ENCODE results near the gene VAMP3.

The VAMP3 gene

GRCh38 chr1:7780976-7781375 lies 9.9 kb downstream of the VAMP3 start:
- TF ChIP-seq SUZ12 (IDR thresholded peaks at IDR 0.05; ENCODE audit: extremely low read depth, insufficient read depth, insufficient read length) (no peak), YY1 (IDR thresholded peaks at IDR 0.05; ENCODE audit: insufficient read depth, insufficient read length) (no peak), ZNF274 (IDR thresholded peaks at IDR 0.05; ENCODE audit: low read depth, low read length) (no peak)
- no peak for DNase-seq (ENCODE audit: low read depth, low spot score)
- Histone ChIP-seq H3K9me3 (ENCODE audit: insufficient read depth, low read length) (no peaks in the 10 kb centered on the region; the same call in 1 of the 2 replicates), H3K4me1 (ENCODE audit: insufficient read depth, insufficient read length) (no peaks in the 10 kb centered on the region), H3K9ac (ENCODE audit: insufficient read length, low read depth) (no peak overlapping the region), H3K4me3 (ENCODE audit: insufficient read length, low read depth) (no peak overlapping the region), H3K36me3 (ENCODE audit: insufficient read depth, insufficient read length, low read length) (peaks cover 41% of the 10 kb centered on the region), H3K27me3 (ENCODE audit: insufficient read depth, insufficient read length) (peaks cover 5% of the 10 kb centered on the region)

- DNase-seq (ENCODE audit: low read depth, low spot score), result no peak
- Histone ChIP-seq H3K4me1 (ENCODE audit: insufficient read depth, insufficient read length) (no peaks in the 10 kb centered on the region), H3K9me3 (ENCODE audit: insufficient read depth, low read length) (no peaks in the 10 kb centered on the region; the same call in 1 of the 2 replicates), H3K27me3 (ENCODE audit: insufficient read depth, insufficient read length) (peaks cover 5% of the 10 kb centered on the region), H3K9ac (ENCODE audit: insufficient read length, low read depth) (no peak overlapping the region), H3K36me3 (ENCODE audit: insufficient read depth, insufficient read length, low read length) (peaks cover 41% of the 10 kb centered on the region), H3K4me3 (ENCODE audit: insufficient read length, low read depth) (no peak overlapping the region)
- TF ChIP-seq SUZ12 (IDR thresholded peaks at IDR 0.05; ENCODE audit: extremely low read depth, insufficient read depth, insufficient read length) (no peak), ZNF274 (IDR thresholded peaks at IDR 0.05; ENCODE audit: low read depth, low read length) (no peak), YY1 (IDR thresholded peaks at IDR 0.05; ENCODE audit: insufficient read depth, insufficient read length) (no peak)
Measured at GRCh38 chr1:7781501-7781900, 10.4 kb downstream of the VAMP3 start.

- Histone ChIP-seq H3K36me3 (ENCODE audit: insufficient read depth, insufficient read length, low read length) (peaks cover 41% of the 10 kb centered on the region), H3K27me3 (ENCODE audit: insufficient read depth, insufficient read length) (peaks cover 5% of the 10 kb centered on the region), H3K9me3 (ENCODE audit: insufficient read depth, low read length) (no peaks in the 10 kb centered on the region; the same call in 1 of the 2 replicates), H3K4me3 (ENCODE audit: insufficient read length, low read depth) (no peak overlapping the region), H3K4me1 (ENCODE audit: insufficient read depth, insufficient read length) (no peaks in the 10 kb centered on the region), H3K9ac (ENCODE audit: insufficient read length, low read depth) (no peak overlapping the region)
- TF ChIP-seq YY1 (IDR thresholded peaks at IDR 0.05; ENCODE audit: insufficient read depth, insufficient read length) (no peak), ZNF274 (IDR thresholded peaks at IDR 0.05; ENCODE audit: low read depth, low read length) (no peak), SUZ12 (IDR thresholded peaks at IDR 0.05; ENCODE audit: extremely low read depth, insufficient read depth, insufficient read length) (no peak)
- no peak for DNase-seq (ENCODE audit: low read depth, low spot score)
Measured at GRCh38 chr1:7781923-7782495, 10.9 kb downstream of the VAMP3 start.

- peaks cover 30% of the 10 kb centered on the region for H3K36me3 ChIP-seq (ENCODE audit: insufficient read depth, insufficient read length, low read length)
- H3K4me3 ChIP-seq (ENCODE audit: insufficient read length, low read depth), result peak overlapping the region; percentile 21
- DNase-seq (ENCODE audit: low read depth, low spot score), result no peak
- no peaks in the 10 kb centered on the region for H3K4me1 ChIP-seq (ENCODE audit: insufficient read depth, insufficient read length)
- TF ChIP-seq SUZ12 (IDR thresholded peaks at IDR 0.05; ENCODE audit: extremely low read depth, insufficient read depth, insufficient read length) (no peak), YY1 (IDR thresholded peaks at IDR 0.05; ENCODE audit: insufficient read depth, insufficient read length) (no peak), ZNF274 (IDR thresholded peaks at IDR 0.05; ENCODE audit: low read depth, low read length) (no peak)
- H3K9ac ChIP-seq (ENCODE audit: insufficient read length, low read depth), result peak overlapping the region; percentile 37
- peaks cover 5% of the 10 kb centered on the region for H3K27me3 ChIP-seq (ENCODE audit: insufficient read depth, insufficient read length)
- H3K9me3 ChIP-seq (ENCODE audit: insufficient read depth, low read length), result no peaks in the 10 kb centered on the region; the same call in 1 of the 2 replicates
Measured at GRCh38 chr1:7783178-7783711, 12.1 kb downstream of the VAMP3 start.

GRCh38 chr1:7783826-7784491 lies 12.9 kb downstream of the VAMP3 start, which contains the start of gene PER3:
Gene PER3, plus strand, starts transcription at chr1:7784291. Its CDS starts 587 bp downstream, at chr1:7784878.
- peak within 1 kb of the TSS; percentile 37 for H3K9ac ChIP-seq (ENCODE audit: insufficient read length, low read depth)
- DNase-seq (ENCODE audit: low read depth, low spot score), result peak; percentile 90
- peaks cover under 1% of the 10 kb centered on the region; the same call in 1 of the 2 replicates for H3K9me3 ChIP-seq (ENCODE audit: insufficient read depth, low read length)
- peak within 1 kb of the TSS; percentile 22 for H3K4me3 ChIP-seq (ENCODE audit: insufficient read length, low read depth)
- no peak for TF ChIP-seq ZNF274 (IDR thresholded peaks at IDR 0.05; ENCODE audit: low read depth, low read length)
- no peak for TF ChIP-seq YY1 (IDR thresholded peaks at IDR 0.05; ENCODE audit: insufficient read depth, insufficient read length)
- TF ChIP-seq SUZ12 (IDR thresholded peaks at IDR 0.05; ENCODE audit: extremely low read depth, insufficient read depth, insufficient read length), result no peak
- H3K36me3 ChIP-seq (ENCODE audit: insufficient read depth, insufficient read length, low read length), result peaks cover 27% of the 10 kb centered on the region
- peaks cover 5% of the 10 kb centered on the region for H3K27me3 ChIP-seq (ENCODE audit: insufficient read depth, insufficient read length)
- H3K4me1 ChIP-seq (ENCODE audit: insufficient read depth, insufficient read length), result no peaks in the 10 kb centered on the region

- Histone ChIP-seq H3K9ac (ENCODE audit: insufficient read length, low read depth) (no peak overlapping the region), H3K4me3 (ENCODE audit: insufficient read length, low read depth) (peak overlapping the region; percentile 22), H3K9me3 (ENCODE audit: insufficient read depth, low read length) (peaks cover 6% of the 10 kb centered on the region), H3K27me3 (ENCODE audit: insufficient read depth, insufficient read length) (peaks cover 5% of the 10 kb centered on the region), H3K36me3 (ENCODE audit: insufficient read depth, insufficient read length, low read length) (peaks cover 25% of the 10 kb centered on the region), H3K4me1 (ENCODE audit: insufficient read depth, insufficient read length) (no peaks in the 10 kb centered on the region)
- TF ChIP-seq ZNF274 (IDR thresholded peaks at IDR 0.05; ENCODE audit: low read depth, low read length), result no peak
- TF ChIP-seq YY1 (IDR thresholded peaks at IDR 0.05; ENCODE audit: insufficient read depth, insufficient read length), result no peak
- TF ChIP-seq SUZ12 (IDR thresholded peaks at IDR 0.05; ENCODE audit: extremely low read depth, insufficient read depth, insufficient read length), result no peak
- no peak for DNase-seq (ENCODE audit: low read depth, low spot score)
Measured at GRCh38 chr1:7784492-7785071, 13.5 kb downstream of the VAMP3 start.

- TF ChIP-seq ZNF274 (IDR thresholded peaks at IDR 0.05; ENCODE audit: low read depth, low read length) (no peak), SUZ12 (IDR thresholded peaks at IDR 0.05; ENCODE audit: extremely low read depth, insufficient read depth, insufficient read length) (no peak), YY1 (IDR thresholded peaks at IDR 0.05; ENCODE audit: insufficient read depth, insufficient read length) (no peak)
- peaks cover 5% of the 10 kb centered on the region for H3K27me3 ChIP-seq (ENCODE audit: insufficient read depth, insufficient read length)
- peaks cover 12% of the 10 kb centered on the region for H3K9me3 ChIP-seq (ENCODE audit: insufficient read depth, low read length)
- no peaks in the 10 kb centered on the region for H3K4me1 ChIP-seq (ENCODE audit: insufficient read depth, insufficient read length)
- DNase-seq (ENCODE audit: low read depth, low spot score), result no peak
- H3K9ac ChIP-seq (ENCODE audit: insufficient read length, low read depth), result no peak overlapping the region
- no peak overlapping the region for H3K4me3 ChIP-seq (ENCODE audit: insufficient read length, low read depth)
- peaks cover 19% of the 10 kb centered on the region for H3K36me3 ChIP-seq (ENCODE audit: insufficient read depth, insufficient read length, low read length)
Measured at GRCh38 chr1:7785108-7785507, 14.0 kb downstream of the VAMP3 start.
